ENCODE measurements around the gene KRT6C.
"Not testable (repeated sequence)": the region's sequence is repeated elsewhere in the genome, so short reads cannot be mapped to it uniquely, and the experiment has no call there.

DNA sequence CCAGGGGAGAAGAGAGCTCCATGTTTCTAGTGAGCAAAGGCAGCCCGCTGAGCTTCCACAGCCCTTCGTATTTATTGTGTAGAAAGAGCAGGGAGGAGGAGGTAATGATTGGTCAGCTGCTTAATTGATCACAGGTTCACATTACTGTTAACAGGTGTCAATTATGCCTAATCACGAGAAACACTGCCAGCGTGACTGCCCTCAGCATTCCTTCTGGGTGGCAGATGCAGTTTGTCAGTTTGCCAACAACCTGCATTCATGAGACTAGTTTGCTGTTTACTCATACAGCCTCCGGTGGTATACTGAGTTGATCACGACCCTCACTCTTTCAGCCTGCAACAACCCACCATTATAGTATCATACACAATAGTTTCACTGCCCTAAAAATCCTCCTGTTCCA is 27.0 kb upstream of the KRT6C start:
- TF ChIP-seq, protein P1, sequence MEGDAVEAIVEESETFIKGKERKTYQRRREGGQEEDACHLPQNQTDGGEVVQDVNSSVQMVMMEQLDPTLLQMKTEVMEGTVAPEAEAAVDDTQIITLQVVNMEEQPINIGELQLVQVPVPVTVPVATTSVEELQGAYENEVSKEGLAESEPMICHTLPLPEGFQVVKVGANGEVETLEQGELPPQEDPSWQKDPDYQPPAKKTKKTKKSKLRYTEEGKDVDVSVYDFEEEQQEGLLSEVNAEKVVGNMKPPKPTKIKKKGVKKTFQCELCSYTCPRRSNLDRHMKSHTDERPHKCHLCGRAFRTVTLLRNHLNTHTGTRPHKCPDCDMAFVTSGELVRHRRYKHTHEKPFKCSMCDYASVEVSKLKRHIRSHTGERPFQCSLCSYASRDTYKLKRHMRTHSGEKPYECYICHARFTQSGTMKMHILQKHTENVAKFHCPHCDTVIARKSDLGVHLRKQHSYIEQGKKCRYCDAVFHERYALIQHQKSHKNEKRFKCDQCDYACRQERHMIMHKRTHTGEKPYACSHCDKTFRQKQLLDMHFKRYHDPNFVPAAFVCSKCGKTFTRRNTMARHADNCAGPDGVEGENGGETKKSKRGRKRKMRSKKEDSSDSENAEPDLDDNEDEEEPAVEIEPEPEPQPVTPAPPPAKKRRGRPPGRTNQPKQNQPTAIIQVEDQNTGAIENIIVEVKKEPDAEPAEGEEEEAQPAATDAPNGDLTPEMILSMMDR (IDR thresholded peaks at IDR 0.05) = not testable (repeated sequence)
- not testable (repeated sequence) for TF ChIP-seq POLR2A (IDR thresholded peaks at IDR 0.05)

Data from right lobe of liver (tissue), 4 donors.